Measurements from ENCODE around the gene CCR3. TPM values are rescaled to one million over a fixed set of nuclear protein-coding genes. Genes with fewer than 3 reads are reported as not detected.

CCR3 gene
- total RNA-seq, 1 donor from 2014 or later = not detected

DNA sequence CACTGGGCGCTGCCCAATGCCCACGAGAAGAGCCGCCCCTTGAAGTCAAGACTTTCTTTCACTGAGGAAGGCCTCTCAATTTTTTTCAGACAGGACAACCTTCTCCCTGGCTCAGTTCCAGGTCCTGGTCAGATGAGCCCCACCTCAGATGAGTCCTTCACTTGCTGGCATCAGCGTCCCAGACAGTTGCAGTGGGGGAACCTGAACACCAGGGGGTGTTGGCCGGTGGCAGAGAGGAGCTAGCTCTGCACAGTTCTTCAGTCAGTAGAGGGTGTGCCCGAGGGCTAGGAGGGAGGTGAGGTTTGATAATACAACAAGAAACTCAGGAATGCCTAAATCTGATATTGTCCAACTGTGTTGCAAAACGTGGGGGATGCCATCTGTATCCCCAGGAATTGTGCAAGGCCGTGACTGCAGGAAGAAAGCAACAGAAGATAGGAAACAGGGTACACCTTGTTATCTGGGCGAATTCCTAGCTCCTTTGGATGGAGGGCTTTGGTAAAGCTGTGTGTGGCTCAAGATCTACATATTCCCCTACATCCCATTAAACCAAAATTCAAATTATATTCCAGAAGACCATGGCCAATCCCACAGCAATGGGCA lies 34.3 kb downstream of the CCR3 start:
- DNase-seq = peak; percentile 64

DNA sequence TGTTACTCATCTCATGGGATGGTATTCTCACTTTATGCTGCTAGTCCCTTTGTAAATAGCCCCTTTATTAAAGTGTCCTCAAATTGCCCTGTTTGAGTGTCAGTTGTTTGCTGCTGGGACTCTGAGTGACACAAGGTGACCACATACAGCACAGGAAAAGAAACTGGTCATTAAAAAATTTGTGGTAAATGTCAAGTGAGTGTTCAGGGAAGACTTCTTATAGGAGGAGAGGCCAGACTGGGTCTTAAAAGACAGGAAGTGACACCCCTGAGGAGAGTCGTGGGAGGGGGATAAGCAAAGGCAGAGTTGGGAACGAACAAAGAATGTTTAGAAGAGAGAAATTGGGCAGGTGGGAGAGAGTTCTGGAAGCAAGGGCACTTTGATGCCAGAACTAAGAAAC lies 35.2 kb downstream of the CCR3 start:
- DNase-seq = no peak

DNA sequence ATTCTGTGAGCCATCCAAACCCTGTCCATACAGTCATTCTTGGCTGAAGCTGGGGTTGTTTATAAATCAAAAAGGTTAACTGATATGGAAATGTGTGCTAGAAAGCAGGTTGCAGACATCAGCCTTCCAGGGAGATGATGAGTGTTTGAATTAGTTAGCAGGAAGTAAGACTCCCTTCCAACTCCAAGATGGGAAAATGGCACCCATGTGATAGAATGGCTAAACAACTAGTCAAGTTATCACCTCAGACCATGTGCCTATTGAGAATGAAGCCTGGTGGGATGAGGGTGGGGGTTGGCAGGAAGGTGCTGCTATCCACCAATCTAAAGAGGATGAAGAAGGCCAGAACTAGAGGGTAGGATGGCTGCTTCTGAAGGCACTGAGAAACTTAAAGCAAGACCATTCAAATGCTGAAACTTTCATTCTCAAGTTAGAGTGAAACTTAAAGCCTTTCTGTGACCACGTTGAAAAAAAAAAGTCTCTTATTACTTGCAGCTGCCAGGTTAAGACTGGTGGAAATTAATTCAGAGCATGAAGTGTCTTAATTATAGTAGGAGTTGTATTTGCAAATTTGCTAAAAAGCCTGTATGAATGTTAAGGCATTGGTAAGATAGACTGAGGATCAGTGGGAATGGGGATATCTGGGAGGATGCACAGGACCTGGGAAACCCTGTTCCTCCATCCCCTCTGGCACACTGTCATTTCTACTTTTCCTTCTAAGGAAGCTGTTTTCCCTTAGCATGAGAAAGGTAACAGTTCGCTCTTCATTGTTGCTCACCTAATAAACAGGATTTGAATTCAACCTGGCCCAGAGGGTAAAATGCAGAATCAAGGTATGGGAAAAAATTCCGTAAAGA lies 36.8 kb downstream of the CCR3 start:
- DNase-seq = no peak

DNA sequence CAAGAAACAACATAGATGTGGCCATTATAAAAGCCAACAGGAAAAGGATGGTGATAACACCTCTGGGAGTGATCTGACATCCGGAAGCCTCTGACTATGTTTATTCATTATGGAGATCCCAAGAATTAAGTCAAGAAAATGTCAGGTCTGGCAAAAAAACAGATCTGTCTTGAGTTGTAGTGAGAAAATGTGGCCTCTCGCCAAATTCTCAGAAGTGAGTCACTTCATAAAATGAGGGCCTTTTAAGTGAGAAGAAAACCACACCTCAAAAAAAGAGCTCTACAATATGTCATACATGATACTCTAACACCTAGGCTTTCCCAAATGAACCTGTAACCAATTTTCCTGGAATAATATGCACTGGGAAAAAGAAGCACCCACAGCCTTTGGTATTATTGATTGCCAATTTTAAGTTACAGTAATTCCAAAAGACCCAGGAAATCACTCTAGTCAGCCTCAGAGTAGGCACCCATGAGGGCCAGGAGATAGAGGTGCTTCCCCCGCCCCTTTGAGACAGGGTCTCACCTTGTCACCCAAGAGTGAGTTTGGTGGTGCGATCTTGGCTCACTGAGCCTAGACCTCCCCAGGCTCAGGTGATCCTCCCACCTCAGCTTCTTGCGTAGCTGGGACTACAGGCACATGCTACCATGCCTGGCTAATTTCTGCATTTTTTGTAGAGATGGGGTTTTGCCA lies 38.0 kb downstream of the CCR3 start:
- peak; percentile 15 for DNase-seq

DNA sequence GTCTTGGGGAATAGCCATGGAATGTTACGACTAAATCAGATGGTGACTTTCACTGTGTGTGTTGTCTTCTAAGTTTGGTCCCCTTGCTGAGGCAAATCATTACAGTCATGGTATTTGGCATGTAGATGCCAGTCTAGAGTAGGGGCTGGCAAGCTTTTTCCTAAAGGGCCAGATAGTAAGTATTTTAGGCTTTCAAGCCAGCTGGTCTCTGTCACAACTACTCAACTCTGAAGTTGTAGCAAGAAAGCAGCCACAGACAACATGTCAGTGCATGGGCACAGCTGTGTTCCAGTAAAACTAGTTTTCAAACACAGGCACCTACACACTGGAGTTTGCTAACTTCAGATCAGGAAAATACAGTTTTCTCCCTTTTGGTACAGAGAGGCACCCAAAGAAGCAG lies 39.3 kb downstream of the CCR3 start:
- no peak for DNase-seq

DNA sequence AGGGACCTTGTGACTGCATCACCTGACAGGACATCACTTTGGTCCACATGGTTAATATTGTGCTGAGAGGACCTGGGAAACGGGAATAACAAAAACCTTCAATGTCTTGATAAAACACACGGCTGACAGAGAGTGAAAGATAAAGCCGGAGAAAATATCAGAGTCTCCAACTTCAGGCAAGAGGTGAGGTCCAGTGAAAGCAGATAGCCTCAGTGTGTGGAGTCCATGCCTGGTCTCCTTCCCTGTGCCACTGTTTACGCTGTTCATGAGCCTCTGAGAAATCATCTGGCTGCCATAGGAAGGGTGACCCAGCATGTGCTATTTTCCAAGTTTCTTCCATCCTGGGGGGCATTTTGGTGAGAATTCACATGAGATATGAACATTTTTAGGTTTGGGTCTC lies 39.8 kb downstream of the CCR3 start:
- DNase-seq = no peak

DNA sequence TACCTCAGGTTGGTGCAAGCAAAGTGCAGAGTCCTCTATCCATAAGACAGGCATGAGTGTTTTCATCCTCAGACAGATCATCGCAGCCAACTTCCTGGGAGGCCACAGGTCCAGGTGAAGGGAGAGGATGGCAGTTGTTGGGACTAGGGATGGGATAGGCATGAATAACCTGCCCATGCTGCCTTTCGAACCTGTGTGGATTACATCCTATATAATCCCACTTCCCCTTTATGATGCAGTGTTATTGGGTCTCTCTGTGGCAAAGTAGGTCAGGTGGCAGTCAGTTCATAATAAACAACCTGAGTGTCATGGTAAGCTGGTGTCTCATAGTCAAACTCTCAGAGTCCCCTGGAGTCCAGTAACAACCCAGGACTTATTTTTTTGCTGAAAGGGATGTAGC lies 40.4 kb downstream of the CCR3 start:
- no peak for DNase-seq

DNA sequence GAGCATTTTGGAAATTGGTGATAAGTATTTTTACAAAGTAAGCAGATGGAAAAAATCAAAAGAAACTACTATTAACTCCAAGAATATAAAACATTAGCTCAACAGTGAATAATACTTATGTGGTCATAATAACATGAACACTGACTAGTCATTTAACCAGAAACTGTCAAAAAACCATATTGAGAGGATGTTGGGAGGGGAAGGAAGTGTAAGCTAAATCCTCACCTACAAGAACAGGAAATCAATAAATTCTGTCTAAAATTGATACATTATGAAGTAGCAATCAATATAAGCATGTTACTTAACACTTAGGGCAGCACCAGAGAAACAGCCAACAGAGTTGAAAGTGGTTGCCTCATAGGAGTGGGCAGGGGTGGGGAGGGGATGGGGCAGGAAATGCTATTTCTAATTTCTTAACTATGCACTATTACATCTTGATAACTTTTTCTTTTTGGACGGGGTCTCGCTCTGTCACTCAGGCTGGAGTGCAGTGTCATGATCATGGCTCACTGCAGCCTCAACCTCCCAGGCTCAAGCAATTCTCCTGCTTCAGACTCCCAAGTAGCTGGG lies 41.7 kb downstream of the CCR3 start:
- DNase-seq = no peak

DNA sequence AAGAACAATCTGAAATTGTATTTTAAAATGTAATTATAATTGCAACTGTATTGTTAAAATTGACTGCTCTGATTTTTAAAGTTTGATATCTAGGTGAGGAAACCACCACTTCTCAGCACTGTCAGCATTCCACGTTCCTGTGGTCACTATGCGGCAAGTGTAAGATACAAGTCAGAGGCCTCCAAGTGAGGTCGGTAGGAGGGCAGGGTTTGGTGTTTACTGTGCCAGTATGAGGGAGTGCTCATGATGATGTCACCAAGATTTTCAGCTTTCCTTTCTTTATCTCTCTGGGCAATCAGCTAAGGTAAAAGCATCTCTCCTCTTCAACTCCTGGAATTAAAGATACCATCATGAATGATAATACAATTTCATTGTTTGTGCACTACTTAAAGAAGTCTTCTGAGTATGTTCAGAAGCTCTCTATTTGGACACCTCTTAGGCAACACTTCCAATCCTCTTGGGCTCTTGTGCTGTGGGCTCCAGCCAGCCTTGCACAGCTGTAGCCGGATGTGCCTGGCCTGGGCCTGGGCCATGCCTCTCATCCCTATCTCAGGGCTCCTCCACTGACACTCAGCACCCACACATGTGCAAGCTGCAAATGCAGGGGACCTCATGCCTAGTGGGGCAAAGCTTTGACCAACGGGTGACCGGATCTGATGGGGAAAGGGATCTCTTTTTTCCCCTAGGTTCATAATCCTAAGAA lies 42.9 kb downstream of the CCR3 start:
- DNase-seq = no peak

DNA sequence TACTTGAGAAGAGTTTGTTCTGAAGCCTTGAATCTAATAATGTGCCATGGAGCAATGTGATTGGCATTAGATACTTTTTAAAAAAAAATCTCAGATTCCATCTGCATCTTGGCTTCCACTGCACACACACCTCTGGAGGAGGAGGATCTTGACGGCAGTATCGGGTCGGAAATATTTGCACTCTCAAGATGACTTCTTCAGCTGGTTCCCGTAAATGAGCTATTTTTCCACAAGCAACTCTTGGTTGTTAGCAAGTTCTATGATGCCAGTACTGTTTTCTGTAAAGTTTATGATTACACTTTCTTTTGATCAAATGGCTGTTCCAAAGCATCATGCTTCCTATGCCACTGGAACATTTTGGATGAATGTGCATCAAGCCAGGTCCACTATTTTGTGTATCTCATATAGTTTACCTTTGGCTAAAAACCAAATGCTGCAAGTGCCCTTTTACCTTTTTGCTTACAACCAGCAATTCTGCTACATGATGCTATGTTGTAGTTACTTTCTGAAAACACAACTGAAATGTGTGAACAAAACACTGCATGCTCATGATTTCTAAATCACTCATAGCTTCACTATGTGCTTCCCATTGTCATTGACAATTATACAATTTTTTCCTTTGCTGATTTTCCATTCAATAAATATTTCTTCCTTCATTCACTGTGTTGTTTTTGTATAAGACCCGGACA lies 43.8 kb downstream of the CCR3 start:
- no peak for DNase-seq

DNA sequence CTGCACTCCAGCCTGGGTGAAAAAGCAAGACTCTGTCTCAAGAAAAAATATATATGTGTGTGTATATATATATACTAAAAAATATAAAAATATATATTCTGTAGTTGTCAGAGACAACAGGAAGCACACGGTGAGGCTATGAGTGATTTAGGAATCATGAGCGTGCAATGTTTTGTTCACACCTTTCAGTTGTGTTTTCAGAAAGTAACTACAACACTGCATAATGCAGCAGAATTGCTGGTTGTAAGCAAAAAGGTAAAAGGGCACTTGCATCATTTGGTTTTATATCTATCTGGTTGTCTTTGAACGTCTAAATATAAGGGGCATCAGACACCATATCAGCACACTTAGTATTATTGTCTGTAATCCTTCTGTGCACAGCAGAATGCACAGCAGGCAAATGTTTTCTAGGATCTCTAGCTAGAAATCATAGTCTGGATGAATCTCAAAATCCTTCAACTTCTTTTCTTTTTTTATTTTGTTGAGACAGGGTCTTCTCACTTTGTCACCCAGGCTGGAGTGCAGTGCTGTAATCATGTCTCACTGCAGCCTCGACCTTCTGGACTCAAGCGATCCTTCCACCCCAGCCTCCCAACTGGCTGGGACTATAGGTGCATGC lies 44.8 kb downstream of the CCR3 start:
- DNase-seq = no peak

DNA sequence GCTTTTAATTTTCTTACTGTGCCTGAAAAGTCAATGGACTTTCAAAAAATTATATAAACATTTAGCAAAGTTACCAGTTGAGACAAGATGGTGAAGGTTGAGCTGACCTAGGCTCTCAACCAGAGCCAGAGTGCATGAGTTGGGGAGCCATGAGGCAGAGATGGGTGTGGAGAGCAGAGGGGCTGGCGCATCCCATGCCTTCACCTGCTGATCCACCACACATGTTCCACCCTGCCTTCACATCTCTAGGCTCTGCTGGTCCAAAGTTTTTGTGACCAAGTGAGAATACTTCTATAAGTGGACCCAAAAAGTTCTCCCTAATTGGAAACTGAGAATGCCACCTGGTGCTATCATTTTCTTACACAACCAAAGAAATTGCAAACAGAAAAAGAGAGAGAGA lies 47.3 kb downstream of the CCR3 start:
- no peak for DNase-seq

DNA sequence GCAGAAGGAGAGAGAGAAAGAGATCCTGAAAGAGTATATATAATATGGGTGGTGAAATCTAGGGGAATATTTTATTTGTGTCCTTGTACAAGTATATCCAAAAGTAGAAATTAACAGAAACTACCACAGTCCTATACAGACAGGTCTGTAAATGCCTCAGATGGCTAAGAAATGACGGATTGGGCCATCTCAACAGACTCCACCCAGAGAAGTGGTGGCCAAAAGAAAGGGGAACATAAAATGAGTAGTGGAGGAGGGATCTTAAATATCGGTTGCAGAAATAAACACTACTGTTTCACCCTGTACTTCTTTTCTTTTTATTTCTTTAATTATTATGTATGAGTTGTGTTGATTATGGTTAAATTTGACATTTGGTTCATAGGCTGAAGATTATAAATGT lies 47.7 kb downstream of the CCR3 start:
- no peak for DNase-seq

DNA sequence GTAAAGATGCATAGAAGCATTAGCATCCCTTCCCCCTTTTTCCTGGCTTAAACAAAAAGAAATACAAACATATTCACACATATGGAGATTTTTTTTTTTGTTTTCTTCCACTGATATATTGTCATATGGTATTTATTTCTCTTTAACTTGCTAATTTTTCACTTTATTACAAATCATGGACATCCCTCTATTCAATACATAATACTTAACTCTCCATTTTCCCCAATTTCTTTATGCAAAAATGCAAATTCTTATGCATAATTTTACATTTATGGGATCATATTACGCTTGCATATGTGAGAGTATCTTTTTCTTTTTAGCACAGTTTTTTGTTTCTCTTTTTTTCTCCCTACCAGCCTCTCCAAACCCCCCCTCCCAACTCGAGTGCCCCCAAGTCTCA lies 48.8 kb downstream of the CCR3 start:
- DNase-seq = no peak

DNA sequence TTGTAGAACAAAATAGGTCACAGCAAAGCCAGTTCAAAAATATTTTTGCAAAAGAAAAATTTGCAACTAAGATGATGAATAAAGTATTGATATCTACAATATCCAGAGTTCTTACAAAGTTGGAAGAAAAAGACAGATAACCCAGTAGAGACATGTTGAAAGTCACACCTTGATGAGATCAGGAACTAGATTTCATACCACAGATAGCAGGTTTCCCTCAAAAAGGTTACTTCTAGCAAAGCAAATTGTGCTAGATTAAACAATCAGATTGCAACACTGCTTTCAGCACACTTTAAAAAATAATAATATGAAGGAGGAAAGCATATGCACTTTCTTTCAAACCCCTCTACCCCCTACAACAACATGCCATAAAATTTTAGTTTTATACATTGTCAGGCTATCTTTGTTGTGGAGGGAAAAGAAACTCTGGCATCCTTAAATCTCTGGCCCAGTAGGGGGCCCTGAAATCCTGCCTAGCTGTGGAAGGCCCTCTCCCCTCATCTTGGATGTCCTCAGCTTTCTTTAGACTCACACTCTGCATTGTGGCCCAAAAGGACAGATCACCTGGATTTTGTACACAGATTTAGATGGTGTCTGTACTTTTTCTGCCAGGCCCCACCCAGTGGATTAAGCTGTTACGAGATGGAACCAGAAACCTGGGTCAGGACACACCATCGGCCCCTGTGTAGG lies 50.9 kb downstream of the CCR3 start:
- no peak for DNase-seq

DNA sequence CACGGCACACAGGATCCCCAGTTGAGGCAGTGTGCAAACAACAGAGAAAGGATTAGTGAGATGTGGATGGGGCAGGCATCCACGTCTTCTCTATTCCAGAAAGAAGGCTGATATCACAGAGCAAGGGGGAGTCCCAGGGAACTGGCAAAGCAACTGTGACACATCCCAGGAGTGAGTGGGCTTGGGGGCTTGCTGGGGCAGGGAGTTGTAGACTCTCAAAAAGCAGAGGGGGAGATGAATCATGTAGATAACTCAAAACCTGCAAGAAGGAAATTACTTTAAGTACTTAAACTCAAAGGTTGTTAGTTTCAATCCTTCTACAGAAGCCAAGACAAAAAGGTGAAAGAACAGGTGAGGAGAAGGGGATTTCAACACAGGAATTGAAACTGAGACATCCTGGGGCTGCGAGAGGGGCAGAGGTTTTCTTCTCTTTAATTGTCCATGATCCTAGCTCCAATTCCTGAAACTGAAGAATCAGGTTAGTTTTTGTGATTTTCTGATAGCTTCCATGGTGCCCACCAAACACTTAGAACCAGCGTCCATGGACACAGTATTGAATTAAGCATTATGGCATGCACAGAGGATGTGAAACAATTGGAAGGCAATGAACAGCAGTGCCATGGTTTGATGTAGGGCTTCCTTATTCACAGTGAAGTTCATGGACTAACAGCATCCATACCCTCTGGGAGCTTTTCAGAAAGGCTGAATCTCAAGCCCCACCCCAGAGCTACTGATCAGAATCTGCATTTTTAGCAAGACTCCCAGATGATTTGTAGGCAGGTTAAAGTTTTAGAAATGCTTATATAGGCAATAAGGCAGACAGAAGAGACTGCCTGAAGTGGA lies 52.0 kb downstream of the CCR3 start:
- DNase-seq = no peak

DNA sequence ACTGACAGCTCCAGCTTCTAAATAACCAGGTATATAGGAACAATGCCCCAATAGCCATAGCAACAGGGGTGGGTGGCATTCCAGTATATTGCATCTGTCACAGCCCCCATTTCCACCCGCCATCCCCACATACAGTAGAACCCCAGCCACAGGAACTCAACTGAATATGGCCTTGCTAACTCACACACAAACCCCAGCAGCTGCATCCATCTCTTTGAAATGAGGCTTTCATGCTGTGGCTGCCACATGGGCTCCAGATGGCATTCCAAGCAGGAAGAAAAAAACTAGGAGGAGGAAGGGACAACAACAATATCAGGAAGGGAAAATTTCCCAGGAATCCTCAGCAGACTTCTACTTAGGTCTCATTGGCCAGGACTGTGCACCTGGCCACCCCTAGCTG lies 54.6 kb downstream of the CCR3 start:
- no peak for DNase-seq

DNA sequence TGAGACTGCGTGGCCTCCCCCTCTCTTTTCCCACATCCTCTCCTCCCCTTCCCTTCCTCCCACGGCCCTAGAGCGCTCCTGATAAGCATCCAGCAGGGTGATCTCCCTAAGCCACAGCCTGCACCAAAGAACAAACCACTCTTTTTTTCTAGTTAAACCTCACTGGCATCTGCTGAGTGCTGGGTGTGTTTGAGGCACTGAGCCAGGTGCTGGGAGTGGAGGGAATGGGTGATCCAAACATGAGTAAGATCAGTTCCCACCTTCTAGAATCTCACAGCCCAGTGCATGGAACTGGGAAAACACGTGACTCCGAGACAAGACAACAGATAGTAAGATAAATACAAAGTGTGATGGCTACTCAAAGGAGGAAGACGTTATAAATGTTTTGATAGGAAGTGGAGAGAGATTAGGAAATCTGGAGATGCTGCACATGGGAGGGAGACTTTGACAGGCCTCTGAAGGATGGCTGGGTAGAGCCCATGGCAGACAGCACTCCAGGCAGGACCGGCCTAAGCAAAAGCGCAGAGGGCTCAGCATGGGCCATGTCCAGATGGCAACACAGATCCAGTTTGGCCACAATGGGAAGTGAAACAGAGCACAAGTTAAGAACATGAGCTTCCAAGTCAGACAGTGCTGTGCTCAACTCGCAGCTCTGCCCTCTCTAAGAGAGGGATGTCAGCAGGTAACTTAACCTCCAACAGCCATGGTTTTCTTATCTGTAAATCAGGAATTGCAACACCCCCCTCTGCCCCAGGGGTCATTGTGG lies 55.6 kb downstream of the CCR3 start:
- no peak for DNase-seq

DNA sequence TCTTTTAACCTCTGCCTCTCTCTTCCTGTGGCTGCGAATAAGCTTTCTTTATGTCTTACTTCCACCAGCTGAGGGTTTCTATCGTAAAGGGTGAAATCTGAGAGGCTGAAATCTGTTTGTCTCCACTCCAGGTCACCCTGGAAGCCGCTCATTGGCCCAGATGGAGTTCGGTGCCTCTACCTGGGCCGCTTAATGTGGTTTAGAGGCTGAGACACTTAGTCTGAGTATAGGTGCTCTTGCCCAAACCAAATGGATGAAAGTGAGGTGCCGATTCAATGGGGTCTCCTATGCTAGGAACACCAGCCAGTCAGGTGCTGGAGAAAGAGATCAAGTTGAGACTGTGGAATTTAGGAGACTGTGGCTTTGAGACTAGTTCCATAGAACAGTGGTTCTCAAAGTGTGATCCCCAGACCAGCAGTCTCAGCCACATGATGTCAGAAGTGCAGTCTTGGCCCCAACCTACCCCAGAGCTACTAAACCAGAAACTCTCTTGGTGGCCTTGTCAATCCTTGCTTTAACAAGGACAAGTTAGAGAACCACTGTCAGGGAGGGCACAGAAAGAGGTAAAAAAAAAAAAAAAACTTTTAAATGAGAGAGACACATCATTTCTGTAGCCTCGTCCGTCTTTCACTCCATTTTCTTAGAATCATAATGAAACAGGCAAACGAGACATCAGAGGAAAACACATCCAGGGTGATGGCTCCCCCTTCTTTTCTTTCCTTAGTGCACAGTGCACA lies 56.8 kb downstream of the CCR3 start:
- no peak for DNase-seq

Data from dermis blood vessel endothelial cell (primary cell).